NCI-H1436 treated with DMSO at 0.1 percent for 48 hours (cell line): ENCODE measurements around the gene PCK2.

Experiments
- DNase-seq: peaks from one replicate; lab custom pipeline; 2025; lab: John Stamatoyannopoulos, UW

PCK2 gene

DNA sequence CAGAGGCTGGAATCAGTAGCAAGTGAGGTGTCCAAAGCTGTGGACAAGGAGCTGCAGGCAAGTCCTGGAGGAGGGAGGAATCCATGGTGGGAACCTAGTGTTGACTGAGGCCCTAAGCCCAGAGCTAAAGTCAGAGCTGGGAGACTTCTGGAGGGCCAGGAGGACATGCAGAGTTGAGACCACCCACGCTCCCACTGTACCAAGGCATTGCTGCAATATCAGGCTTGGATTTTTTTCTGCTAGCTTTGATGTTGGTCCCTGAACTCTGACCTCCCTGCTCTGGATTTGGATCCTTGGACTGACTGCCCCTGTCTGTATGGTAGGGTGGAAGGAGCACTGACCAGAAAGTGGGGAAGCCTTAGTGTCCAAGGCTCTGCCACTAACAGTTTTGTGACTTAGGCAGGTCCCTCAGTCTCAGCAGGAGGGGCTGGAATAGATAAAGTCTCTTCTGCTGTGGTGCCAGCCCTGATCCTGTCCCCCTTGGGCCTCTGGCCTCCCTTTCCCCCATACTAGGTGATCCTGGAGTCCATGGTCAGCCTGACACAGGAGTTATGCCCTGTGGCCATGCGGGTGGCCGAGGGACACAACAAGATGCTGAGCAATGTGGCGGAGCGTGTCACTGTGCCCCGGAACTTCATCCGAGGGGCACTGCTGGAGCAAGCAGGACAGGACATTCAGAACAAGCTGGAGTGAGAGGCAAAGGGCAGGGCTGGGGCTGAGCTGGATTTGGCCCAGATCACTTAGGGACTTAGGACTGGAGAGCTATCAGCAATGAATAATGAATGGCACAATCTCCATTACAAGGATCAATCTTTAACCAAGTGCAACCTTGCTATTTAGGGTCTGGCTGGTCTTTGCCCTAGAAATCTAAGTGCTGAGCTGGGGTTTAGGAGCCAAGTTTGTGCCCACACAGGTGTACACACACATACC lies 32.9 kb upstream of the PCK2 start:
- no peak for DNase-seq

DNA sequence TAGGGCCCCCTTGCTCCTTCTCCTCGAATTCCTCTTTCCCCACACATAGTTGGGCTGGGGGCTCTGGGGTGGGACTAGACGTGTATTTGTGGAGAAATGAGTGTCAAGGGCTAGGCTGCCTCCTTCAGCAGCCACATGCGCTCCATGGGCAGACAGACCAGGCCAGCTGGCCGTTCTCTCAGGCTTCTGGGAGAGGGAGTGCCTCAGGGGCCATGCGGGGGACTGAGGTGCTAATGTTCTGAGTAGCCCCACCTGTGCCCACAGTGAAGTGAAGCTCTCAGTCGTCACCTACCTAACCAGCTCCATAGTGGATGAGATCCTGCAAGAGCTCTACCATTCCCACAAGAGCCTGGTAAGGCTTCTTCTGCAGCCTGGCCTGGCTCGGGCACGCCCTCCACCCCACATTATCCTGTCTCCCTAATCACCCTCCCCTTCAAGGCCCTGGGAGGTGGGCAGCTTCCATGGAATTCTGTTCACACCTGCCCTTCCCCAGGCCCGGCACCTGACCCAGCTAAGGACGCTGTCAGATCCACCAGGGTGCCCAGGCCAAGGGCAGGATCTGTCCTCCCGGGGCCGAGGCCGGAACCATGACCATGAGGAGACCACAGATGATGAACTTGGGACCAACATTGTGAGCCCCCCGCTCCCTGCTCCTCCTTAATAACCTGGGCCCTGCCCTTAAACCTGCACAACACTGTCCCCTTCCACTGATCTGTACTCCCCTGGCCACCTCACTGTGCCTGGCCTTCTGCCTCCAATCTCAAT lies 31.7 kb upstream of the PCK2 start:
- no peak for DNase-seq

DNA sequence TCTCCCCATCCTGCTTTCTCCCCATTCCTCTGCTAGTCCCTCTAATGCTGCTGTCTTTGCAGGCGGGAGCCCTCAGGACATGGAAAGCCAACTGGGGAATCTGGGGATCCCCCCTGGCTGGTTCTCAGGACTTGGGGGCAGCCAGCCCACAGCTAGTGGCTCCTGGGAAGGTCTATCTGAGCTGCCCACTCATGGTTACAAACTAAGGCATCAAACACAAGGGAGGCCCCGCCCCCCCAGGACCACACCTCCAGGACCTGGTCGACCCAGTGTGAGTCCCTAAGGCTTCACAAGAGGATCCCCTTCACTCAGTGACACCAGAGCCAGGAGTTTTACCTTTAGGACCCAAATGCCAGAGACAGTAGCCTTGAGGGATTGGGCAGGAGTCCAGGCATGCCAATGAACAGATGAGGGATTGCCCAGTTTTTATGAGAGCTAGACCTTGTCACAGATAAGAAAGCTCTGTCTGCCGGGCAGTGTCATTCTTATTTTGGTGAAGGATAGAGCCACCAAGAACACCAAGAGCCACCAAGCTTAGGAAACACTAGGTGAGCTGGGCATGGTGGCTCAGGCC lies 30.8 kb upstream of the PCK2 start:
- no peak for DNase-seq

DNA sequence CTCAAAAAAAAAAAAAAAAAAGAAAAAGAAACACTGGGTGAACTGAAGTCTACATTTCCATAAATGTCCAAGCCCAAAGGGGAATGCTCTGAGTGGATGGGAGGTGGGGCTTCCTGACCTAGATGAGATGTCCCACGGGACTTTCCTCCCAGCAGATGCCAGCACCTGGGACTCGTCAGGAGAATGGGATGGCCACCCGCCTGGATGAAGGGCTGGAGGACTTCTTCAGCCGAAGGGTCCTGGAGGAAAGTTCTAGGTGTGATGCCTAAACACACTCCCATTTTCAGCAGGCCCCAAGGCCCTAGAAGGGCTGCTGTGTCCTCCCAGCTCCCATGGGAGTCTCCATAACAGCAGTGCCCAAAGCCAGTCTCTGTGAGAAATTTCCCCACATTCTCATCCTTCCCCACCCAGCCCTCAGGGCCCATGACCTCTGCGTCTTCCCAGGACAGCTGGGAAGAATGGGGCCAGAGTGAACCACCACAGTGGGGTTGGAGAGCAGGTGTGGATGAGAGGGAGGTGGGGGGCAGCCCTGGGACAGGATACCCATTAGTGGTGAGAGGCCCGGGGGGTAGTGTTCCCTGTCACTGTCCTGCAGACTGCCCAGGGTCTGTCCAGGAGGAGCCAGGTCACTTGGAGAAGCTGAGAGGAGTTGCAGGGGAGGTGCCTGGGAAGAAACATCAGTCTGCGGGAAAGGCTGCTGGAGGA lies 29.9 kb upstream of the PCK2 start:
- no peak for DNase-seq

- DNase-seq, result no peak
These were observed 29.3 kb upstream of the PCK2 start for GRCh38 chr14:24064856-24065255.

DNA sequence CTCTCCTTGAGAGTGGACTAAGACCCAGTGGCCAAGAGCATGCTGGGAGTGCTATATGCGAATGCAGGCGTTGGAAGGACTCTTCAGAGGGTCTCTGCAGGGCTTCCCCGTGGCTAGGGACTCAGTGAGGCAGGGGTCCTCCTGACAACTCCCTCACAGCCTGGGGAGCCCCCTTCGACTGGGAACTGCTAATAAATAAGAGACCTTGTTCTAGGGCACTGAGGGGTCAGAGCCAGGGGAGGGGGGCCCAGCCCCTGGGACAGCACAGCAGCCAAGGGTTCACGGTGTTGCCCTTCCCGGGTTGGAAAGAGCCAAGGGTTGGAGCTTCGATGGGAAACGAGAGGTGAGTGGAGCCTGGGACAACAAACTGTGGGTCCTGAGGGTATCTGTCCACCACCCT lies 28.7 kb upstream of the PCK2 start:
- no peak for DNase-seq

DNA sequence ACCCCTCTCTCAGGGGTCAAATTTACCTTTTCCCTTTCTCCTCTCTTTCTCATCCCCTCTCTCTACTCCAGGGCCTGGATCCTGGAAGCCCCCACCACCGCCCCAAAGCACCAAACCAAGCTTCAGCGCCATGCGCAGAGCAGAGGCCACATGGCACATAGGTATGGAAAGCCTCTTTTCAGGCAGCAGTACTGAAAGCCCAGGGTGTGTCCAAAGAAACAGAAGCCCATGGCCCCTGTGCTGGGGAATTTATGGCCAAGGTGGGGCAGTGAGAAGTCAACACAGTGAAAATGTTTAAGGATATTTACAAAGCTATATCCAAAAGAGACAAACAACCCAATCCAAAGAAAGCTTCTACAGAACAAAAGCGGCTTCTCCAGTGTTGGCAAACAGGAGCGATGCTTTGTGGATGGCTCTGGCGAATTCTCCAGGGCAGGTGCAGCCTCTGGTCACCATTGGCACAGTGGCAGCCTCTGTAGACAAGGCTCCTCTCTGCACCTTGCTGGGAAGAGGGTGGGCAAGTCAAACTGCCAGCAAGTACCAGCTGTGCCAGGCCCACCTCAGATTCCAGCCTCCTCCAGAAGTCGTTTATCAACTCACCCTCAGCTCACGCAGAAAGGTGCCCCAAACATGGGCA lies 27.5 kb upstream of the PCK2 start:
- DNase-seq, result no peak

DNA sequence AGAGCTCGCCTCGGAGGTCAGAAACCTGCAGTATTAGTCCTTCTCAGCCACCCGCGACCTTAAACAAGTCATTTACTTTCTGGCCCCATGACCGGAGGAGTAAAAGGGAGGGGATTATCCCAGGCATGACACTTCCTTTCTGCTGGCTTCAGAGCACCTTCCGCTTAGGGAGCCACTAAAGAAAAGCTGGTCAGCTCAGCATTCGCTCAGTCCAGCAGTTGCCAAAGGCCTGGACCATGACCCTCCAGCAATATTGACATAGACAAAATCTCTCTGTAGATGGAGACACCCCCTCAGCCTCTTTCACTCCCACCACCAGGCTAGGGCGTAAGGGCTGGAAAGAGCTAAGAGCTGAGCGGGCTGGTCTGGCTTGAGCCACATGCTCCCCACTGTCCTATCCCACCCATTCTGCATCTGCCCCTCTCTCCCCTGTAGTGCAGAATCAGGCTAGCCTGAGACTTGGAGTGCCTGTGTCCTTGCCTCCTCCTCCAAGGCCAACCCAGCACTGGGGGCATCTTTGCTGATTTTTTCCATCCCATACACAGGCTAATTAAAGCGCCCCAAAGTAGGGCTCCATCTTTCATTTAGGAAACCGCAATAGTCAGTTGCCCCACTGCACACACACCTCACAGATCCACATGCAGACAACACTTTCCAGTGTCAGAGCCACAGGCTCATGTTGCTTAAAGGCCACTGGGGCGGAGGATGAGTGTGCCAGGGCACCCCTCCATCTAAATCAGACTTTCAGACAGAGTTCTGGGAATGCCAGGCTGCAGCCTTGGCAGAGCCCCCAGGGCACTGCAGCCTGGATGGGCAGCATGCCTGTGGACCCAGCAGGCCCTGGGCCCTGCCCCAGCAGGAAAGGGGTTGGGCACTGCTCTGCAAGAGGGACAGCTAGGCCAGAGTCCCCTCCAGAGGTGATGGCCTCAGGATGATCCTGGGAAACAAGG lies 26.7 kb upstream of the PCK2 start:
- DNase-seq, result no peak

DNA sequence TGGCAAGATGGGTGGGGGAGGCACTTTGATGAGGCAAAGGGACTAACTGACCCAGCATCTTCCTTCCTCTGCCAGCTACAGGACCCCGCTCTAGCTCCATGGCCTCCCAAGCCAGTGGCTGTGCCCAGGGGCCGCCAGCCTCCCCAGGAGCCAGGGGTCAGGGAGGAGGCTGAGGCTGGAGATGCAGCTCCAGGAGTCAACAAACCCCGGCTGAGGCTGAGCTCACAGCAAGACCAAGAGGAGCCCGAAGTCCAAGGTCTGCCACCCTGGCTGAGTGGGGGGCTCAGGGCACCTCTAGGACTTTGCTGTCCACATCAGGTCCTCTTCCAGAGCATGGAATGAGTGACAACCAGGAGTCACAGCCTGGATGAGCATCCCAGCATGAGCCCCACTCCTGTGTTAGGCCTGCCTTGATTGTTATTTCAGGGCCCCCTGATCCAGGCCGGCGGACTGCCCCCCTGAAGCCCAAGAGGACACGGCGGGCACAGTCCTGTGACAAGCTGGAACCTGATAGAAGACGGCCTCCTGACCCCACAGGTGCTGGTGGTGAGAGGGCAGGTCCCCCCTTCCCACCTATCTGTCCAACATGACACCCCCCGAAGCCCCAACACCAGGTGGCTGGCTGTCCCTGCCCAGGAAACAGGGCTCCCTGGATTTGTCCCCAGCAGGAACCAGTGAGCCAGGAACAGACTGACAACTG lies 25.2 kb upstream of the PCK2 start:
- DNase-seq, result no peak

GRCh38 chr14:24069411-24069735 lies 24.7 kb upstream of the PCK2 start:
- no peak for DNase-seq

- no peak for DNase-seq
These were observed 23.6 kb upstream of the PCK2 start for GRCh38 chr14:24070285-24071143.

- DNase-seq, result no peak
These were observed 22.9 kb upstream of the PCK2 start, which contains the start of gene CPNE6 for GRCh38 chr14:24071144-24071697. CPNE6 (plus strand) TSS chr14:24071562; CDS start chr14:24072937, 1,375 bp downstream.

GRCh38 chr14:24071836-24072430 lies 22.2 kb upstream of the PCK2 start:
- DNase-seq, result no peak

DNA sequence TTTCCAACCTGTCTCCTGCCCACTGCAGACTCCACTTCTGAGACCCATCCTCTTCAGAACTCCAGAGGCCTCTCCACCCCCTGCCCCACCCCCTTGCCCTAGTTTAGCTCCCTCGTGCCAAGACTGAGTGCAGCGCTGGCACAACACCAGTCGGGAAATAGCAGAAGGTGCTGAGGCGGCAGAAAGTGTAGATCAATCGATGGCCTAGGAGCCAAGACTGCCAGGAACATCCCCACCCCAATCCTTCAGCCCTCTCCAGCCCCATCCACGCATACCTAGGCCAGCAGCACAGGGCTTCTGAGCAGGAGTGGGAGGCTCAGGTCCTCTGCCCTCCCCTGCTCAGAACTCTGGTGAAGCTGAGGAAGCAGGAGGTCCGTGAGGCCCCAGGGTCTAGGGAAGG lies 21.7 kb upstream of the PCK2 start:
- no peak for DNase-seq

DNA sequence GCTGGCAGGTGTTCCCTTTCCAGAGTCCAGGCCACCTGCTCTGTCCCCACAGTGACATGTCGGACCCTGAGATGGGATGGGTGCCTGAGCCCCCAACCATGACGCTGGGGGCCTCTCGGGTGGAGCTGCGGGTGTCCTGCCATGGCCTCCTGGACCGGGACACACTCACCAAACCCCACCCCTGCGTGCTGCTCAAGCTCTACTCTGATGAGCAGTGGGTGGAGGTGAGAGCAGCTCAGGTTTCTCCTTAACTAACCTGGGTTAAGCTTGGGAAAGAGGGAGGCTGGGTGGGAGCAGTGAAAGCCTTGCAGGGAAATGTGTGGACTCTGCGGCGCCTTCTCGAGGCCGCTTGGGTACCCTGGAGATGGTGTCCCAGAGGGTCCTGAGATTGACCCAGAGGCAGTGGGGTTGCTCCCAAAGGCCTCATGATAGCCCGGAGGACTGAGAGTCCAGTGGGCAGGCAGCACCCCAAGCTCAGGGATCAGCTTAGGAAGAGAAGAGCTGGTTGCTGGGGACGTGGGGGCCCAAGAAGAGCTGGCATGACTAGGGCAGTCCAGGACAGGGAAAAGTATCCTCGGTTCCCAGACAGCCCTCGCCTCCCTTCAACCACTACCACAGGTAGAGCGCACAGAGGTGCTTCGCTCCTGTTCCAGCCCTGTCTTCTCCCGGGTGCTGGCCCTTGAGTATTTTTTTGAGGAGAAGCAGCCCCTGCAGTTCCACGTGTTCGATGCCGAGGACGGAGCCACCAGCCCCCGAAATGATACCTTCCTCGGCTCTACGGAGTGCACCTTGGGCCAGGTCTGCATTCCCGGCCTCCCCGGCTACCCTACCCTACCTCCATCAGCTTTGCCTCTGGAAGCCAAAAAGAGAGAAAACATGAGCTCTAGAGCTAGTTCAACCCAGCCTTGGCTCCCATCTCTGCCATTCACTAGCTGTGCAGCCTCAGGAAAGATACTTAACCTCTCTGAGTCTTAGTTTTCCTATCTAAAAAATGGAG lies 20.9 kb upstream of the PCK2 start:
- no peak for DNase-seq

DNA sequence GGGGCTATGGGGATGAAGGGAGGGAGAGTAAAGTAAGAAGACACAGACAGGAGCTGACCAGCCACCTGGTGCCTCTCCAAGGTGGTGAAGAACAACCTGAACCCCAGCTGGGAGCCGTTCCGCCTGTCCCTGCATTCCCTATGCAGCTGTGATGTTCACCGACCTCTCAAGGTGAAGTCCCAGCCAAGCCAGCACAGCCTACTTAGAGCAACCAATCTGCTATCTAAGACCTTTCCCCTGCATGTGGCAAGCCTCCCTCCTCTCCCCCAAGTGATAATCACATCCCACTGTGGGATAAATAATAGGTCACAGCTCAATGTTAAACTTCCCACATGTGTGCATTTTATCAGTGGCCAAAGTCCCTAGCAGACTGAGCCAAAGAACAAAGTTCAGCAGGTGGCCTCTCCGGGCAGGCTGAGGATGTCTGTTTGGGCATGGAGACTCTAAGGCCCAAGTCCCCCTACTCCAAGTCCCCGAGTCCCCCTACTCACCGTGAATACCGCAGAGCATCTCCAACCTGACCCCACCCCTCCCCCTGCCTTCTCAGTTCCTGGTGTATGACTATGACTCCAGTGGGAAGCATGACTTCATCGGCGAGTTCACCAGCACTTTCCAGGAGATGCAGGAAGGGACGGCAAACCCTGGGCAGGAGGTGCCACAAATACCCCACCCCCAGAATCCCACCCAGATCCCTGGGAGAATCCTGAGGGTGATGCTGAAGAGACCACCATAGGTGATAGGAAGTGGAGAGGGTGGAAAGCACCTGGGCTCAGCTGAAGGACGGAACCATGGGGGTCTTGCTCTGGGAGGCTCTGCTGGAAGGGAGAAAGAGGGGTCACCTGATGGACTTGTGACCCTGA lies 19.3 kb upstream of the PCK2 start:
- no peak for DNase-seq
